Umbilical cord (tissue), 2 donors: Measurements from ENCODE around the gene COG2. TPM values are rescaled to one million over a fixed set of nuclear protein-coding genes. Genes with fewer than 3 reads are reported as not detected.
A peak's percentile ranks its signal among the peaks of the same experiment; 100 is the strongest.

ENCODE experiments used
- DNase-seq: peaks from one replicate; pipeline ENCODE4 v3.0.0-alpha.2; 2015; ENCODE audit warnings: low spot score
- total RNA-seq: library from RNA; depleted of rRNA; stranded (reverse); fragments of >200 nt; gene quantifications from one replicate; pipeline ENCODE4 v1.2.3, GENCODE V29; 2014; ENCODE audit warnings: low replicate concordance; ENCODE audit not compliant: insufficient read depth

The COG2 gene
- total RNA-seq, 1 donor from 2014 or later: 18.8 TPM

GRCh38 chr1:230700132-230700531 is 57.9 kb downstream of the COG2 start:
- no peak for DNase-seq

GRCh38 chr1:230701434-230701833 is 59.2 kb downstream of the COG2 start:
- DNase-seq: no peak

DNA sequence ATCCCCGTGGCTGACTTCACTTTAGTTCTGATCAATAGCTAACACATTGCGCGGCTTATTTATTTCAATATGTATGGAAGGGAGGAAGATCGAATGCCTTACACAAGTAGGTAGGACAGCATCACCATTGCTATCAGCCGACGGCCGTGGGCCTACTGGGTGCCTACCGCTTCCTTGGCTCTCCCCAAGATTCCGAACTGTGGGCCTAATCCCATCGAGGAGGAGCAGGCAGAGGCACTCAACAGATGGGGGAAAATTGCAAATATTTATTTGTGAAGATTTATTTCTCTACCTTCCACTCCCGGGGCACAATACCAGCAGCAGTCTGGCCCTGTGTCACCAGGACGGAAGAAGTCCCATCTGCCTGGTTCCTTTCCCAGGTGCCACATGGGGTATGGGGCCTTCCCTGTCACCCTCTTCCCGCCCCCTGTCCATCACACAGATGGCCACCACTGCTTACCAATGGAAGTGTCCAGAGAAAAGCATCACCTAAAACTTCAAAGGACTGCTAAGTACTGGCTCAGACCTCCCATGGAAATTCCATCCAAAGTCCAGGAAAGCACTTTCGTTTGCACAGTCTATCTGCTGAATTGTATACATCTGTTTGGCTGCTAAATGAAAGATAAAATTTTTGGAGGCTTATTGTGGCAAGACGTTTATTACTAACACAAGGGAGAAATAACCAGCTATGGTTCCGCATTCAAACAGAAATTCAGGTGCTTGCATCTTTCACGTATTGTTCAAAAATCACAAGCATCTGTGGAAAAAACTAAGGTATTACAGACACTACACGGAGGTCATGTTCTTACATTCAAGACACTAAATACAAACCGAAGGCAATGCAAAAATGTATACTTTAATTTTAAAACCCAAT is 59.9 kb downstream of the COG2 start:
- no peak for DNase-seq

DNA sequence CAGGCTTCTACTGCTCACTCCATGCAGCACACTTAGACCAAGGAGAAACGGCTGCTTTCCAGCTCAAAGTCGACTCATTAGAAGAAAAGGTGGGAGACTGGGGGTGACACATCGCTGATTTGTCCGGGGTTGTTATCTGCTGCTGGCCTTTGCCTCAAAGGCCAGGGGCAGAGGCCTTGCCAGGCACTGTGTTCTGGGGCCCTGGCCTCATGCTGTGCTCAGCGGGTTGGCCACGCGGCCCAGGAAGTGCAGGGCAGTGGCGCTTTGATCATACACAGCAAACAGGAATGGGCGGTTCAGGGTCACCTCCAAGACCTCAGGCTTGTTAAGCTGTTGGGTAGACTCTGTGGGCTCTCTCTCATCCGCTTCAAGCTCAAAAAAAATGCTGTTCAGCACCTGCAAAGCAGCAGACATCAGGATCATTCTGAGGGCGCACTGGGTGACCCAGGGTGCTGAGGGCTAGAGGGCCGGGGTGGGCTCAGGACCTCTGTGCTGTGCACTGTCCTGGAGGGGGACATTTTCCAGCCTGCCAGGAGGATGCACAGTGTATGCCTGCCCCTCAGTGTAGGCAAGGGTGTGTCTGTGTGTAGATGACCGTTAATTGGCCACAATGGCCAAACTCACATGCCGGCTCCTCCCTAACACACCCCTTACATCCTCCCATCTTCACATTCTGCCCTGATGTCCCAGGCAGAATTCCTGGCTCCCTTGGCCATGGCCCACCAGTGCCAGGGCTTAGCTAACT is 60.8 kb downstream of the COG2 start:
- no peak for DNase-seq

- DNase-seq: no peak
Measured at GRCh38 chr1:230703679-230704385, 61.6 kb downstream of the COG2 start.

- DNase-seq: no peak
Measured at GRCh38 chr1:230704830-230705229, 62.5 kb downstream of the COG2 start.

DNA sequence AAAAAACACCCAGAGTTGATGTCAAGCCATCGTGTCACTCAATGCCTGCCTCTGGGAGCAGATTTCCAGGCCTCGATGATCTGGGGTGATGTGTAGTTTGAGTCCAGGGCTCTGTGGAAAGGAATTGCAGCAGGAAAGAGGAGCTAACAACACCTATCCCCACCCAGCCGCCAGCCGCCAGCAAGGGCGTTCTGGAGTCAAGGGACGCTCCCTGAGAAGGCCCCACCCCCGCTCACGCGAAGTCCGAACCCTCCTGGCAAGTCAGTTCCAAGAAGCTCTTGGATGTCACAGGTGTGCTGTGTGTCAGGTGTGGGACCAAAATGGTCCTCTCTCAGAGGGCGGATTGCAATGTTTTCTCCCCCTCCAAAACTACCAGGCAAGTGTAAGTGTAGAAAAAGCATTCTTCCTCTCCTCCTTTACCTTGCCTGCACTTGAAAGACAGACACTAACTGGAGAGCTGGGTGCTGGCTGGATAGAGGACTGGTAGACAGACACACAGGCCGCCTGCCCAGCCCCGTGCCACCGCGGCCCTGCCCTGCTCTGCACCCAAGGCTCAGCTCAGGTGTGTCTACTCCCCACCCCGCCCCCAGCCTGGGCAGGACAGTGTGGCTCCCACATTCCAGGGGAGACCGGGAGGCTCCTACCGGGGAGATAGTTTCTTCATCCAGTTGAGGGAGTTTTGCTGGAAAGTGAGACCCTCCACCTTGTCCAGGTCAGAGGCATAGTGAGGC is 63.2 kb downstream of the COG2 start:
- DNase-seq: no peak

DNA sequence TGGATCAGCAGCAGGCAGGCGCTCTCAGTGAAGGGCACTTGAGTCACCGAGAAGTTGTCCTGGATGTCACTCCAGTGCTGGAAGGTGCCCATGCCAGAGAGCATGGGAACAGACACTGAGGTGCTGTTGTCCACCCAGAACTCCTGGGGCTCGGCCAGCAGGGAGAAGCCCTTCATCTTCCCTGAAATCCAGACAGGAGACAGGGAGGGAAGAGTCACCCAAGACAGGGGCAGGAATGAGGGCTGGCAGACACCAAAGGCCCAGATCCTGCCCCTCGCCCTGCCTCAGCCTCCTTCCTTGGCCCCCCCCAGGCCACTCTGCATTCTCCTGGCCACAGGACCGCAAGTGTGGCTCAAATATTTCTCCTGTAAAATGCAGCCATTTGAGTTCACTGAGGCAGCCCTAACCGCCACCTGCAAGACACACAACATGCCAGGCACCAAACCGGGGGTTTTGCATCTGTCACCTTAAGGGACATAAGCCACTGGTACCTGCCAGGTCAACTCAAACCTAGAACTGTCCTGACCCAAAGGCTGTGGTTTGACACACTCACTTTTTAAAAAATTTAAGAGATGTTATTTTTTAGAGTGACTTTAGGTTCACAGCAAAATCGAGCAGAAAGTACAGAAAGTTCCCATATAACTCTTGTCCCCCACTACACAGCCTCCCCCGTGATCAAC is 63.9 kb downstream of the COG2 start:
- DNase-seq: no peak

- DNase-seq: no peak
Measured at GRCh38 chr1:230706887-230707731, 64.8 kb downstream of the COG2 start.

GRCh38 chr1:230707732-230708630 is 65.7 kb downstream of the COG2 start:
- DNase-seq: no peak

DNA sequence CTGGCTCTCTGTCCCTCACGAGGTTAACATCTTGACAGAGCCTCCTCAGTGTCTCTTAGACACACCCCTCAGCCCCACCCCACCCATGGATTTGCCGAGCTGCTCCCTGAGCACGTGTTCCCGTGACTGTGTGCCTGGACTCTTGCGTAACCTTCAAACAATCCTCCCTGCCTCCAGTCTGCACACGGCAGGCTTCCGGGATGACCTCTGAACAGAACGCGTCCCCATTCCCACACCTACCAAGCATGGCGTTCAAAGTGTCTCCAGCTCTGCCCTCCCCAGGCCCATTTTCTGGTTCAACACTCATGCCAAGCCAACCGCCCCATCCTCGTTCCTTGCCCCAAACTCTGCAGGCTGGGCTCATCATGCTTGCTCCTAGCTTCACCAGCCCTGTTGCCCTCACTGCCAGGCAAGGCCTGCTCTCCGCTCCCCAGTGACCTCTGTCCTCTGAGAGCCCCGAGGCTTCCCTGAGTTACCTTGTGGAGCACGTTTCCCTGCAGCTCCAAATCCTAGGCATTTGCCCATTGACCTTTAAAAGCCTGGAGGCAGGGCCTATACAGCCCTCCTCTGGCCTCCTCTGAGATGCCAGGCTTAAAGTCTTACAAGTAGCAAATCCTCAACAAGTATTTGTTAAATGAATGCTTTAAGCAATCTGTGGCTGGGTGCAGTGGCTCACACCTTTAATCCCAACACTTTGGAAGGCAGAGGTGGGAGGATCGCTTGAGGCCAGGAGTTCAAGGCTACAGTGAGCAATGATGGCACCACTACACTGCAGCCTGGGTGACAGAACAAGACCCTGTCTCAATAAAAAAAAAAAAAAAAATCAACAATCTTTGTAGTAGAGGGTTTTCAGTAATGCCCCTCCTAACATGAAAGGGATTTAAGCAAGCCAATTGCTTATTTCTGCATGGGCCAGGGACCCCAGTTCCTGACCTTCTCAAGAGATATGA is 66.6 kb downstream of the COG2 start:
- peak; percentile 14 for DNase-seq

DNA sequence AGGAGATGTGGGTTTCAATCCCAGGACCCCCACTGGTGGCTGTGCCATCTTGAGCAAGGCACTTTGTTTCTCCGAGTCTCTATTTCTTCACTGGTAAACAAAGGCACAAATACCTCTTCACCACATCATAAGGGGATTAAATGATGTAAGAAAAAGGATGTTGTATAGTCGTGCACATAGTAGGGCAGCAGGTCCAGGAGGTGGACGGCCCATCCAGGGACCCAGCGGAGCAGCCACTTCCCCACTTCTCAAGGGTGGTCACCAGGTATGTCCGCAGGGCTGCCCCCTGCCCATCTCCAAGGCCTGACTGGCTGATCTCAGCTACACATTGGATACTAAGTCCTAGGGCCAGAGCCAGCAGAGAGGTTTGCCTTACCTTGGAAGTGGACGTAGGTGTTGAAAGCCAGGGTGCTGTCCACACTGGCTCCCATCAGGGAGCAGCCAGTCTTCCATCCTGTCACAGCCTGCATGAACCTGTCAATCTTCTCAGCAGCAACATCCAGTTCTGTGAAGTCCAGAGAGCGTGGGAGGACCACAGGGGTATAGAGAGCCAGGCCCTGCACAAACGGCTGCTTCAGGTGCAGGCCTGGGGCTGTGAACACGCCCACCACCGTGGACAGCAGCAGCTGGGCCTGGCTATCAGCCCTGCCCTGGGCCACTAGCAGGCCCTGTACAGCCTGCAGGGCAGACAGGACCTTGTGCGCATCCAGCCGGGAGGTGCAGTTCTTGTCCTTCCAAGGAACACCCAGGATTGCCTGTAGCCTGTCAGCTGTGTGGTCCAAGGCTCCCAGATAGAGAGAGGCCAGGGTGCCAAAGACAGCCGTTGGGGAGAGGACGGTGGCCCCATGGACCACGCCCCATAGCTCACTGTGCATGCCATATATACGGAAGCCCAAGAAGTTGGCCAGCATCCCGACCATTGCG is 67.6 kb downstream of the COG2 start:
- DNase-seq: no peak

DNA sequence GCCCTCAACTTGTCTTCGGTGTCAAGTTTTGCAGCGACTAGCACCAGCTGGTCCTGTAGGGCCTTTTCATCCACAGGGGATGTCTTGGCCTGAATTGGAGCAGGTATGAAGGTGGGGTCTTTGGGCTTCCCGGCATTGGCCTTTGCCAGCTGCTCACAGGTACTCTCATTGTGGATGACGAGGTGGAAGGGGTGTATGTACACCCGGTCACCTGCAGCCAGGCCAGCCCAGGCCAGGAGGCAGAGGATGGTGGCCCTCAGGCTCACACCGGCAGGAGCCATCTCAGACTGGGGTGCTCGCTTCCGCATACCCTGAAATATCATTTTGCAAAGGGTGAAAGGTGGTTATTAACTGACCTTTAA is 68.2 kb downstream of the COG2 start:
- no peak for DNase-seq

- peak; percentile 44 for DNase-seq
Measured at GRCh38 chr1:230711245-230711644, 69.0 kb downstream of the COG2 start.

- DNase-seq: no peak
Measured at GRCh38 chr1:230712470-230712942, 70.2 kb downstream of the COG2 start.

GRCh38 chr1:230713138-230713537 is 70.9 kb downstream of the COG2 start:
- no peak for DNase-seq

- no peak for DNase-seq
Measured at GRCh38 chr1:230713547-230713914, 71.2 kb downstream of the COG2 start.
